ENCODE data around the gene TIPARP. TPM values are rescaled to one million over a fixed set of nuclear protein-coding genes. Genes with fewer than 3 reads are reported as not detected.
A peak's percentile ranks its signal among the peaks of the same experiment; 100 is the strongest.

The TIPARP gene
- total and polyA plus RNA-seq, 2 of the 8 experiments (the other 6 are each of a cell fraction or from before 2014, with no cell fraction given), result 1.6 to 5.8 TPM

GRCh38 chr3:156681002-156681401, 6.6 kb downstream of the TIPARP start:
- Histone ChIP-seq H2BK12ac (ENCODE audit: low read depth, low read length) (no peak overlapping the region), H3K27me3 (replicated peaks in 1 of 4; ENCODE audit: control insufficient read depth in 3 of 4, extremely low read depth in 1 of 4, insufficient read depth in 3 of 4, low read length in 3 of 4) (no peaks in the 10 kb centered on the region), H4K8ac (ENCODE audit: extremely low read depth, insufficient read depth, low read length) (no peak overlapping the region), H3K23ac (ENCODE audit: insufficient read length) (no peak overlapping the region), H2BK15ac (ENCODE audit: low read length) (no peak overlapping the region), H3K4me2 (ENCODE audit: insufficient read depth in 1 of 2, low read depth in 2 of 2, low read length in 2 of 2) (no peak overlapping the region), H3K9me3 (ENCODE audit: insufficient read depth in 2 of 2, low read depth in 1 of 2, low read length in 1 of 2) (no peaks in the 10 kb centered on the region), H3K14ac (ENCODE audit: insufficient read length) (no peak overlapping the region), H4K20me1 (replicated peaks in 1 of 2; ENCODE audit: control insufficient read depth in 1 of 2, insufficient read depth in 2 of 2, low read length in 2 of 2) (no peaks in the 10 kb centered on the region), H4K5ac (ENCODE audit: insufficient read length, low read depth, low read length) (no peak overlapping the region), H3K79me1 (ENCODE audit: low read depth, low read length) (no peaks in the 10 kb centered on the region; the same call in 1 of the 2 replicates), H3K79me2 (ENCODE audit: control insufficient read depth in 1 of 2, insufficient read depth in 2 of 2, low read length in 2 of 2) (peaks cover 0 to 49% of the 10 kb centered on the region in 2 experiments; a peak in 2 of 4 replicates), H3K23me2 (ENCODE audit: low read depth, low read length) (peaks cover 1% of the 10 kb centered on the region), H3K4me1 (replicated peaks in 1 of 4; ENCODE audit: control insufficient read depth in 3 of 4, insufficient read depth in 4 of 4, low read length in 3 of 4) (peaks cover 0 to 3% (median 0%) of the 10 kb centered on the region in 4 experiments; a peak in 2 of 7 replicates), H3K4me3 (ENCODE audit: extremely low read depth in 1 of 4, insufficient read depth in 2 of 4, low read depth in 3 of 4, low read length in 4 of 4) (no peak overlapping the region), H2AK5ac (ENCODE audit: low read depth, low read length) (no peak overlapping the region), H2BK120ac (replicated peaks; ENCODE audit: low read depth, low read length) (no peak overlapping the region), H3K9ac (replicated peaks in 1 of 4; ENCODE audit: extremely low read depth in 1 of 4, low read depth in 3 of 4, low read length in 3 of 4) (peak overlapping the region in 1 of 4 experiments; percentile 17; a peak in 1 of 7 replicates), H2BK5ac (ENCODE audit: low read depth, low read length) (no peak overlapping the region), H3K18ac (ENCODE audit: extremely low read depth, low read length) (no peak overlapping the region), H2BK20ac (ENCODE audit: low read length) (no peak overlapping the region), H3K36me3 (ENCODE audit: control insufficient read depth in 2 of 4, insufficient read depth in 4 of 4, low read length in 3 of 4) (peaks cover 2 to 16% (median 4%) of the 10 kb centered on the region in 4 experiments; a peak in 4 of 8 replicates), H2AFZ (ENCODE audit: low read length) (no peak overlapping the region), H3K56ac (replicated peaks; ENCODE audit: insufficient read length, low read depth, low read length) (no peak overlapping the region), H3K4ac (replicated peaks; ENCODE audit: insufficient read length, low read depth, low read length) (no peak overlapping the region), H4K91ac (replicated peaks; ENCODE audit: insufficient read length, low read length) (no peak overlapping the region), H3K27ac (ENCODE audit: low read depth, low read length) (no peak overlapping the region)
- FAIRE-seq, result no peak
- ChIA-PET CTCF (ENCODE audit: partially characterized antibody) (interaction anchor here (0.7 to 0.8 kb wide), 3 partner anchors 181 to 408 kb away, joined by 3 read pairs; no protein-coding TSS in a partner anchor), POLR2A (ENCODE audit: partially characterized antibody) (interaction anchor here (1.0 kb wide), 1 partner anchor 8 kb away, joined by 3 read pairs; no protein-coding TSS in a partner anchor)
- 83% methylated on average over 4 of the region's 4 CpGs; no CpG with 5 or more reads in 1 of the 2 experiments for WGBS, 2 experiments (ENCODE audit: extremely low coverage in 1 of 2, insufficient coverage in 1 of 2, insufficient read length in 1 of 2, insufficient replicate concordance in 2 of 2, low coverage in 1 of 2, low lambda C conversion rate in 2 of 2, missing lambda C conversion rate in 1 of 2)
- no peak for TF ChIP-seq CTBP2 (IDR thresholded peaks at IDR 0.05; ENCODE audit: borderline replicate concordance, insufficient read depth, insufficient read length, low read length)
- TF ChIP-seq TCF12 (IDR thresholded peaks at IDR 0.05; ENCODE audit: low read depth, low read length), result 0 out of 2 replicates have a peak, but pooled peaks have one; percentile 17
- TF ChIP-seq SP1 (IDR thresholded peaks at IDR 0.05; ENCODE audit: low read depth, low read length), result peak; percentile 65; the same call in 1 of the 2 replicates
- TF ChIP-seq EP300 (IDR thresholded peaks at IDR 0.05; ENCODE audit: borderline replicate concordance in 1 of 2, low read depth in 2 of 2, low read length in 2 of 2), result peak in 1 of 2 experiments; percentile 92; a peak in 1 of 3 replicates
- no peak for TF ChIP-seq NANOG (IDR thresholded peaks at IDR 0.05; ENCODE audit: insufficient read depth, low read depth, low read length, poor library complexity, severe bottlenecking)
- DNase-seq (ENCODE audit: low read depth in 1 of 2, low spot score in 2 of 2), result no peak
